Measurements from ENCODE around the gene ESAM. TPM values are rescaled to one million over a fixed set of nuclear protein-coding genes. Genes with fewer than 3 reads are reported as not detected.

ESAM gene
- total and polyA plus RNA-seq, 4 donors: 4.0 to 15.6 (median 9.9) TPM

GRCh38 chr11:124712392-124712791, 49.7 kb downstream of the ESAM start:
- 63% methylated on average over 3 of the region's 3 CpGs for WGBS
- H3K27ac ChIP-seq (ENCODE audit: low read depth in 1 of 2, low read length in 2 of 2): no peak overlapping the region
- DNase-seq (ENCODE audit: low spot score): no peak
- H3K27me3 ChIP-seq (ENCODE audit: control insufficient read depth in 4 of 4, insufficient read depth in 4 of 4, low read length in 3 of 4): peaks cover 0 to under 1% (median 0%) of the 10 kb centered on the region in 4 donors
- H3K9me3 ChIP-seq (ENCODE audit: control insufficient read depth in 4 of 4, low read length in 3 of 4): peaks cover 0 to 8% (median 3%) of the 10 kb centered on the region in 4 donors
- no peak overlapping the region for H3K4me3 ChIP-seq (ENCODE audit: low read depth in 1 of 3, low read length in 3 of 3)
- TF ChIP-seq, protein P1, sequence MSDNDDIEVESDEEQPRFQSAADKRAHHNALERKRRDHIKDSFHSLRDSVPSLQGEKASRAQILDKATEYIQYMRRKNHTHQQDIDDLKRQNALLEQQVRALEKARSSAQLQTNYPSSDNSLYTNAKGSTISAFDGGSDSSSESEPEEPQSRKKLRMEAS (IDR thresholded peaks at IDR 0.05): no peak
- TF ChIP-seq RAD21 (IDR thresholded peaks at IDR 0.05) (no peak), YY1 (IDR thresholded peaks at IDR 0.05) (no peak), TAF1 (conservative IDR thresholded peaks at IDR 0.05) (no peak), SP1 (IDR thresholded peaks at IDR 0.05) (no peak), FOXA1 (IDR thresholded peaks at IDR 0.05) (no peak), NR2F2 (IDR thresholded peaks at IDR 0.05) (no peak), JUND (IDR thresholded peaks at IDR 0.05) (no peak), EGR1 (IDR thresholded peaks at IDR 0.05; ENCODE audit: low read depth in 2 of 2) (no peak), GABPA (IDR thresholded peaks at IDR 0.05 in 1 of 2, conservative IDR thresholded peaks at IDR 0.05 in 1 of 2) (no peak), REST (IDR thresholded peaks at IDR 0.05) (no peak), HNF4A (conservative IDR thresholded peaks at IDR 0.05) (no peak), ATF3 (IDR thresholded peaks at IDR 0.05) (no peak), HNF4G (IDR thresholded peaks at IDR 0.05) (no peak), FOXA2 (IDR thresholded peaks at IDR 0.05) (no peak), RXRA (IDR thresholded peaks at IDR 0.05) (no peak)
- TF ChIP-seq, protein P2, sequence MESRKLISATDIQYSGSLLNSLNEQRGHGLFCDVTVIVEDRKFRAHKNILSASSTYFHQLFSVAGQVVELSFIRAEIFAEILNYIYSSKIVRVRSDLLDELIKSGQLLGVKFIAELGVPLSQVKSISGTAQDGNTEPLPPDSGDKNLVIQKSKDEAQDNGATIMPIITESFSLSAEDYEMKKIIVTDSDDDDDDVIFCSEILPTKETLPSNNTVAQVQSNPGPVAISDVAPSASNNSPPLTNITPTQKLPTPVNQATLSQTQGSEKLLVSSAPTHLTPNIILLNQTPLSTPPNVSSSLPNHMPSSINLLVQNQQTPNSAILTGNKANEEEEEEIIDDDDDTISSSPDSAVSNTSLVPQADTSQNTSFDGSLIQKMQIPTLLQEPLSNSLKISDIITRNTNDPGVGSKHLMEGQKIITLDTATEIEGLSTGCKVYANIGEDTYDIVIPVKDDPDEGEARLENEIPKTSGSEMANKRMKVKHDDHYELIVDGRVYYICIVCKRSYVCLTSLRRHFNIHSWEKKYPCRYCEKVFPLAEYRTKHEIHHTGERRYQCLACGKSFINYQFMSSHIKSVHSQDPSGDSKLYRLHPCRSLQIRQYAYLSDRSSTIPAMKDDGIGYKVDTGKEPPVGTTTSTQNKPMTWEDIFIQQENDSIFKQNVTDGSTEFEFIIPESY (IDR thresholded peaks at IDR 0.05): no peak
- TF ChIP-seq, protein P3, sequence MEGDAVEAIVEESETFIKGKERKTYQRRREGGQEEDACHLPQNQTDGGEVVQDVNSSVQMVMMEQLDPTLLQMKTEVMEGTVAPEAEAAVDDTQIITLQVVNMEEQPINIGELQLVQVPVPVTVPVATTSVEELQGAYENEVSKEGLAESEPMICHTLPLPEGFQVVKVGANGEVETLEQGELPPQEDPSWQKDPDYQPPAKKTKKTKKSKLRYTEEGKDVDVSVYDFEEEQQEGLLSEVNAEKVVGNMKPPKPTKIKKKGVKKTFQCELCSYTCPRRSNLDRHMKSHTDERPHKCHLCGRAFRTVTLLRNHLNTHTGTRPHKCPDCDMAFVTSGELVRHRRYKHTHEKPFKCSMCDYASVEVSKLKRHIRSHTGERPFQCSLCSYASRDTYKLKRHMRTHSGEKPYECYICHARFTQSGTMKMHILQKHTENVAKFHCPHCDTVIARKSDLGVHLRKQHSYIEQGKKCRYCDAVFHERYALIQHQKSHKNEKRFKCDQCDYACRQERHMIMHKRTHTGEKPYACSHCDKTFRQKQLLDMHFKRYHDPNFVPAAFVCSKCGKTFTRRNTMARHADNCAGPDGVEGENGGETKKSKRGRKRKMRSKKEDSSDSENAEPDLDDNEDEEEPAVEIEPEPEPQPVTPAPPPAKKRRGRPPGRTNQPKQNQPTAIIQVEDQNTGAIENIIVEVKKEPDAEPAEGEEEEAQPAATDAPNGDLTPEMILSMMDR (IDR thresholded peaks at IDR 0.05; ENCODE audit: low read depth, low read length, missing input control): no peak
- H3K36me3 ChIP-seq (ENCODE audit: control insufficient read depth in 4 of 4, insufficient read depth in 3 of 4, low read depth in 1 of 4, low read length in 3 of 4): no peaks in the 10 kb centered on the region
- H3K9ac ChIP-seq (ENCODE audit: low read depth in 1 of 2, low read length in 2 of 2): no peak overlapping the region
- peaks cover 0 to 1% (median 0%) of the 10 kb centered on the region in 4 donors for H3K4me1 ChIP-seq (ENCODE audit: control insufficient read depth in 4 of 4, insufficient read depth in 4 of 4, low read length in 3 of 4)

Data from liver (tissue), 9 donors.